B cell (primary cell): Measurements from ENCODE around the gene SLFN12. TPM values are rescaled to one million over a fixed set of nuclear protein-coding genes. Genes with fewer than 3 reads are reported as not detected.
A peak's percentile ranks its signal among the peaks of the same experiment; 100 is the strongest.

ENCODE experiments used
- ATAC-seq: fragments of 200-7000 bp; cut with Tn5 transposase; one replicate; pipeline ENCODE4 v1.10.0; 2021; ENCODE audit warnings: low read depth, mild to moderate bottlenecking, moderate number of reproducible peaks, moderate library complexity
- CTCF ChIA-PET: fragments of 350-600 bp; sonication (Branson Sonifier 250); formaldehyde crosslinking; loops from one replicate; lab custom pipeline; 2021; ENCODE audit warnings: antibody characterized with exemption, inconsistent platforms; lab: Charles Lee
- POLR2A ChIA-PET: fragments of 350-600 bp; sonication (Branson Sonifier 250); formaldehyde crosslinking; loops from one replicate; lab custom pipeline; 2021; ENCODE audit warnings: antibody characterized with exemption; lab: Charles Lee
- DNase-seq: peaks from one replicate; pipeline ENCODE4 v3.0.0; 2013
- H2AFZ ChIP-seq: 2 replicates; pipeline ENCODE4 v1.6.1; 2012; ENCODE audit warnings: mild to moderate bottlenecking, low read depth, low read length; ENCODE audit not compliant: insufficient read depth, poor library complexity, severe bottlenecking
- H3K27ac ChIP-seq, 2 donors: 1 replicate in 1 of 2; 2 replicates in 1 of 2; pipeline ENCODE4 v1.5.1; 2012 to 2013; ENCODE audit warnings: low read length in 2 of 2, mild to moderate bottlenecking in 2 of 2, moderate library complexity in 1 of 2
- H3K27me3 ChIP-seq, 4 experiments: fragments of 200-600 bp in 1 of 4; sonication (generic) in 1 of 4; replicated peaks in 1 of 4; 1 replicate in 2 of 4; 2 replicates in 2 of 4; pipeline versions ENCODE4 v1.6.1 to v1.7.0; 2013 to 2016; ENCODE audit warnings: low read length in 3 of 4, mild to moderate bottlenecking in 2 of 4, mixed read lengths in 1 of 4, moderate library complexity in 1 of 4; ENCODE audit not compliant: insufficient read depth in 4 of 4, control insufficient read depth in 3 of 4; ENCODE audit errors: control extremely low read depth in 1 of 4
- H3K36me3 ChIP-seq, 2 experiments: replicated peaks in 1 of 2; 1 replicate in 1 of 2; 2 replicates in 1 of 2; pipeline versions ENCODE4 v1.6.1 to v1.7.1; 2013; ENCODE audit warnings: low read length in 1 of 2; ENCODE audit not compliant: insufficient read depth in 2 of 2, control insufficient read depth in 1 of 2; ENCODE audit errors: control extremely low read depth in 1 of 2, extremely low read depth in 1 of 2
- H3K4me1 ChIP-seq, 2 donors: fragments of 200-600 bp in 1 of 2; sonication (generic) in 1 of 2; 1 replicate in 1 of 2; 2 replicates in 1 of 2; pipeline versions ENCODE4 v1.5.1 to v1.6.1; 2013 to 2017; ENCODE audit warnings: low read length in 2 of 2; ENCODE audit not compliant: control insufficient read depth in 2 of 2, insufficient read depth in 2 of 2
- H3K4me2 ChIP-seq: replicated peaks from 2 replicates; pipeline ENCODE3; 2012; ENCODE audit warnings: mild to moderate bottlenecking, low read depth, low read length; ENCODE audit not compliant: poor library complexity, severe bottlenecking
- H3K4me3 ChIP-seq, 5 experiments: fragments of 200-600 bp in 1 of 5; sonication (generic) in 1 of 5; 1 replicate in 3 of 5; 2 replicates in 2 of 5; pipeline versions ENCODE4 v1.5.1 to v1.7.0; 2011 to 2016; ENCODE audit warnings: low read length in 4 of 5, mild to moderate bottlenecking in 4 of 5, low read depth in 2 of 5, control low read depth in 1 of 5, moderate library complexity in 1 of 5; ENCODE audit not compliant: insufficient read depth in 1 of 5; ENCODE audit errors: control extremely low read depth in 1 of 5, extremely low read depth in 1 of 5
- H3K79me2 ChIP-seq: fragments of 200-600 bp; sonication (generic); one replicate; pipeline ENCODE4 v1.6.0; 2016; ENCODE audit warnings: low read length; ENCODE audit not compliant: control insufficient read depth, insufficient read depth
- H3K9ac ChIP-seq: fragments of 200-600 bp; sonication (generic); 2 replicates; pipeline ENCODE4 v1.6.1; 2017; ENCODE audit warnings: mild to moderate bottlenecking, low read length, moderate library complexity
- H3K9me3 ChIP-seq, 3 donors: one replicate each; pipeline versions ENCODE4 v1.6.1 to v1.7.1; 2013; ENCODE audit warnings: low read length in 2 of 3; ENCODE audit not compliant: control insufficient read depth in 2 of 3, insufficient read depth in 1 of 3; ENCODE audit errors: control extremely low read depth in 1 of 3
- H4K20me1 ChIP-seq: 2 replicates; pipeline ENCODE4 v1.6.0; 2012; ENCODE audit warnings: mild to moderate bottlenecking, low read length; ENCODE audit not compliant: insufficient read depth, control insufficient read depth, poor library complexity, severe bottlenecking
- H3K27ac Mint-ChIP-seq: one replicate; pipeline ENCODE4 v1.8.0; 2021; ENCODE audit warnings: mixed read lengths
- H3K27me3 Mint-ChIP-seq: one replicate; pipeline ENCODE4 v1.8.0; 2021; ENCODE audit warnings: mixed read lengths
- H3K4me1 Mint-ChIP-seq: one replicate; pipeline ENCODE4 v1.8.0; 2021; ENCODE audit warnings: mixed read lengths
- H3K4me3 Mint-ChIP-seq: one replicate; pipeline ENCODE4 v1.8.0; 2021; ENCODE audit warnings: mixed read lengths
- H3K9me3 Mint-ChIP-seq: one replicate; pipeline ENCODE4 v1.8.0; 2022; ENCODE audit warnings: mixed read lengths; ENCODE audit not compliant: insufficient read depth
- EZH2 ChIP-seq: IDR thresholded peaks from 2 replicates; pipeline ENCODE4 v1.6.1; 2012; ENCODE audit warnings: borderline replicate concordance, low read depth, mild to moderate bottlenecking, moderate library complexity, low read length; ENCODE audit not compliant: insufficient read depth, poor library complexity, severe bottlenecking
- WGBS: methylation state at CpG from one replicate; pipeline ENCODE4 v1.1.5; 2013; ENCODE audit warnings: missing lambda C conversion rate; ENCODE audit not compliant: insufficient coverage; 5-methylcytosine and 5-hydroxymethylcytosine counted together
- intact Hi-C: fragments of 100-400 bp; cut with micrococcal nuclease; formaldehyde crosslinking; loops from one replicate; pipeline ENCODE4 v1.10.0; 2022
- polyA plus RNA-seq: library from polyadenylated mRNA; depleted of rRNA; stranded (reverse); fragments of >200 nt; gene quantifications from 2 replicates; pipeline ENCODE4 v1.2.3, GENCODE V29; 2012
- total RNA-seq, 2 donors: library from RNA; stranded (reverse); fragments of 120-200 nt in 1 of 2; gene quantifications; 1 replicate in 1 of 2; 2 replicates in 1 of 2; pipeline versions ENCODE4 v1.2.3 to v1.2.4, GENCODE V29; 2013 to 2022
- TF ChIP-seq, protein P1 (sequence below): fragments of 200-600 bp; IDR thresholded peaks from one replicate; pipeline ENCODE4 v1.8.0; 2022; ENCODE audit warnings: antibody characterized with exemption, mild to moderate bottlenecking

SLFN12 gene
- total and polyA plus RNA-seq, 2 donors (not counting 1 experiment from before 2014, with no cell fraction given): 1.9 to 8.0 TPM

DNA sequence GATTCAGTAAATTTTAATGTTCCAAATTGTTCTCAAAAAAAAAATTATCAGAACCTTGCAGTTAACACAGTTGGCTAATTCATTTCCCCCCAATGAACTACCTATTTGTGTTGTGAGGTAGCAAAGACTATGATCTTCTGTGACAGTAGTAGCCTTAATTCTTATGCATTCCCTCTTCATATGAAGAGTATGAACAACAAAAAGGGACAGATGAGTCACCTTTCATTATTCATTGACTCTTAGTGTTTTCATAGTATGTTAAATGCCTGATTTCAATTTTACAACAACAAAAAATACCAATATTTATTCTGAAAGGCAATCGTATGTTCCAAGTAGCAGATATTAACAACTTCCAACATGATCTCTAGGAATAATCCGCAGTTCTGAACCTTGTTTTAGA lies 55.2 kb downstream of the SLFN12 start:
- ATAC-seq (no peak), DNase-seq (no peak)
- Mint-ChIP-seq H3K27me3 (no peaks in the 10 kb centered on the region), H3K4me1 (peaks cover 45% of the 10 kb centered on the region), H3K27ac (no peak overlapping the region), H3K4me3 (no peak overlapping the region), H3K9me3 (no peaks in the 10 kb centered on the region)
- Histone ChIP-seq H4K20me1 (no peaks in the 10 kb centered on the region), H3K79me2 (no peaks in the 10 kb centered on the region), H3K27ac (no peak overlapping the region), H3K36me3 (no peaks in the 10 kb centered on the region), H3K4me1 (peaks cover 17 to 20% of the 10 kb centered on the region in 2 donors), H3K4me3 (no peak overlapping the region), H3K4me2 (no peak overlapping the region), H3K9me3 (no peaks in the 10 kb centered on the region), H2AFZ (no peak overlapping the region), H3K9ac (no peak overlapping the region), H3K27me3 (no peaks in the 10 kb centered on the region)
- CTCF ChIA-PET: interaction anchor here (5.3 kb wide), 1 partner anchor 64 kb away, joined by 22 read pairs; no protein-coding TSS in a partner anchor
- no CpG with 5 or more reads among the region's 2 CpGs for WGBS
- POLR2A ChIA-PET: no interaction called here
- intact Hi-C loops: no loop called here
- TF ChIP-seq, protein P1, sequence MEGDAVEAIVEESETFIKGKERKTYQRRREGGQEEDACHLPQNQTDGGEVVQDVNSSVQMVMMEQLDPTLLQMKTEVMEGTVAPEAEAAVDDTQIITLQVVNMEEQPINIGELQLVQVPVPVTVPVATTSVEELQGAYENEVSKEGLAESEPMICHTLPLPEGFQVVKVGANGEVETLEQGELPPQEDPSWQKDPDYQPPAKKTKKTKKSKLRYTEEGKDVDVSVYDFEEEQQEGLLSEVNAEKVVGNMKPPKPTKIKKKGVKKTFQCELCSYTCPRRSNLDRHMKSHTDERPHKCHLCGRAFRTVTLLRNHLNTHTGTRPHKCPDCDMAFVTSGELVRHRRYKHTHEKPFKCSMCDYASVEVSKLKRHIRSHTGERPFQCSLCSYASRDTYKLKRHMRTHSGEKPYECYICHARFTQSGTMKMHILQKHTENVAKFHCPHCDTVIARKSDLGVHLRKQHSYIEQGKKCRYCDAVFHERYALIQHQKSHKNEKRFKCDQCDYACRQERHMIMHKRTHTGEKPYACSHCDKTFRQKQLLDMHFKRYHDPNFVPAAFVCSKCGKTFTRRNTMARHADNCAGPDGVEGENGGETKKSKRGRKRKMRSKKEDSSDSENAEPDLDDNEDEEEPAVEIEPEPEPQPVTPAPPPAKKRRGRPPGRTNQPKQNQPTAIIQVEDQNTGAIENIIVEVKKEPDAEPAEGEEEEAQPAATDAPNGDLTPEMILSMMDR: no peak
- TF ChIP-seq EZH2: no peak

GRCh38 chr17:35376245-35376644 lies 56.1 kb downstream of the SLFN12 start:
- DNase-seq (no peak), ATAC-seq (no peak)
- Histone ChIP-seq H3K36me3 (no peaks in the 10 kb centered on the region), H3K4me3 (no peak overlapping the region), H3K4me2 (no peak overlapping the region), H3K4me1 (peaks cover 9 to 11% of the 10 kb centered on the region in 2 donors), H2AFZ (peak overlapping the region; percentile 43), H3K27ac (peak overlapping the region in 1 of 2 donors; percentile 25), H3K27me3 (no peaks in the 10 kb centered on the region), H3K9ac (no peak overlapping the region), H4K20me1 (no peaks in the 10 kb centered on the region), H3K79me2 (no peaks in the 10 kb centered on the region), H3K9me3 (no peaks in the 10 kb centered on the region)
- Mint-ChIP-seq H3K4me3 (no peak overlapping the region), H3K4me1 (peaks cover 45% of the 10 kb centered on the region), H3K27ac (peak overlapping the region; percentile 33), H3K27me3 (no peaks in the 10 kb centered on the region), H3K9me3 (no peaks in the 10 kb centered on the region)
- 0% methylated on average over 1 of the region's 1 CpG for WGBS
- intact Hi-C loops: no loop called here
- ChIA-PET CTCF (interaction anchor here (1.9 to 5.3 kb wide), 2 partner anchors 12 to 64 kb away, joined by 8 to 22 read pairs; no protein-coding TSS in a partner anchor), POLR2A (no interaction called here)
- TF ChIP-seq EZH2: no peak
- TF ChIP-seq, protein P1: no peak
